ENCODE data around the gene PCGF2. TPM values are rescaled to one million over a fixed set of nuclear protein-coding genes. Genes with fewer than 3 reads are reported as not detected.
A peak's percentile ranks its signal among the peaks of the same experiment; 100 is the strongest.

The PCGF2 gene
- total RNA-seq, 1 donor from 2014 or later, result 79.4 TPM

DNA sequence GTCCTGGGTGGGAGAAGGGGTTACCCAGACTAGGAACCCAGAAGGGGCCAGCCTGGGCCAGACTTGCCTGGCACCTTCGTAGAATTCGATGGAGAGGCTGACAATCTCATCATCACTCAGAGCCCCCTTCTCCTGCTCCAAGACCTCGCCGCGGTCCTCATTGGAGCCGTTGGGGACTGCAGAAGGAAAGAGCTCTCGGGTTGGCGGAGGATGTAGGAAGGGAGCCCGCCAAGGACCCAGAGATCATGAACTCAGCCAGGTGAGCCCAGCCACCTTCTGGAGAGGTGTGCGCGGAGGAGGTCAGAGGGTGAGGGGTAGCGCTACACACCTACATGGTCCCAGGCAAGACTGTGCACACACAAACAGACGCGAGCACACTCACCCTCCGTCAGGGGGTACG is 9.4 kb downstream of the PCGF2 start:
- TF ChIP-seq, protein P1, sequence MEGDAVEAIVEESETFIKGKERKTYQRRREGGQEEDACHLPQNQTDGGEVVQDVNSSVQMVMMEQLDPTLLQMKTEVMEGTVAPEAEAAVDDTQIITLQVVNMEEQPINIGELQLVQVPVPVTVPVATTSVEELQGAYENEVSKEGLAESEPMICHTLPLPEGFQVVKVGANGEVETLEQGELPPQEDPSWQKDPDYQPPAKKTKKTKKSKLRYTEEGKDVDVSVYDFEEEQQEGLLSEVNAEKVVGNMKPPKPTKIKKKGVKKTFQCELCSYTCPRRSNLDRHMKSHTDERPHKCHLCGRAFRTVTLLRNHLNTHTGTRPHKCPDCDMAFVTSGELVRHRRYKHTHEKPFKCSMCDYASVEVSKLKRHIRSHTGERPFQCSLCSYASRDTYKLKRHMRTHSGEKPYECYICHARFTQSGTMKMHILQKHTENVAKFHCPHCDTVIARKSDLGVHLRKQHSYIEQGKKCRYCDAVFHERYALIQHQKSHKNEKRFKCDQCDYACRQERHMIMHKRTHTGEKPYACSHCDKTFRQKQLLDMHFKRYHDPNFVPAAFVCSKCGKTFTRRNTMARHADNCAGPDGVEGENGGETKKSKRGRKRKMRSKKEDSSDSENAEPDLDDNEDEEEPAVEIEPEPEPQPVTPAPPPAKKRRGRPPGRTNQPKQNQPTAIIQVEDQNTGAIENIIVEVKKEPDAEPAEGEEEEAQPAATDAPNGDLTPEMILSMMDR (IDR thresholded peaks at IDR 0.05; ENCODE audit: unreplicated experiment), result no peak
- H3K27ac Mint-ChIP-seq (ENCODE audit: unreplicated experiment), result no peak overlapping the region
- H3K4me3 Mint-ChIP-seq (ENCODE audit: unreplicated experiment), result no peak overlapping the region
- H3K27me3 Mint-ChIP-seq (ENCODE audit: unreplicated experiment), result peaks cover 5% of the 10 kb centered on the region
- no peak for DNase-seq (ENCODE audit: low spot score)
- H3K36me3 Mint-ChIP-seq (ENCODE audit: low read depth, unreplicated experiment), result peaks cover 15% of the 10 kb centered on the region
- no peaks in the 10 kb centered on the region for H3K9me3 Mint-ChIP-seq (ENCODE audit: unreplicated experiment)
- H3K4me1 Mint-ChIP-seq (ENCODE audit: unreplicated experiment), result peaks cover 23% of the 10 kb centered on the region

DNA sequence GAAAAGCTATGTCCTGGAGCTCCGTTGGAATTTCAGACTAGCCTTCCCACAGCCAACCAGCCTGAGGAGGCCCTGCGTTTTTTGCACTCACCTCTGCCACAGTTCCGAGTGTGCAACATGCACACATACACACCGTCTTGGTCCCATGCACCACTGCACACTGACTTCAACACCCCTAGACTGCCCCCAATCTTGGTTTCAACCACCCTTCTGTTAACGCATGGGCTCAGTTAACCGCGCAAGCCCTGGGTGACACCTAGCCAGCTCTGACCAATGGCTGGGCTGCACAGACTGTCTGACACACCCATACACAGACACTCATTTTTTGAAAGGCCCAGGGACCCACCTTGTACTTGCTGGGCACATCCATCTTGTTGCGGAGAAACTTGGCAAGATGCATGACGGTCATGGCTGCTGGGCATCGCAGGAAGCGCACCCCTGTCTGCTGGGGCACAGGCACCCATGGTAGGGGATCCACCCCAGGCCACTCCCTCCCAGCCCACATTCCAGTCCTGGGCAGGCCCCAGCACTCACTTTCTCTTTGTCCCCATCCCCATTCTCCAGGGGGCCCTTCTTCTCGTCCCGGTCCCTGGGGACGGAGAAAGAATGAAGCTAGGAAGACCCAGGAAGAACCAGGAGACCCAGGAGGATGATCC is 10.0 kb downstream of the PCGF2 start:
- peak overlapping the region; percentile 9 for H3K27ac Mint-ChIP-seq (ENCODE audit: unreplicated experiment)
- peaks cover 7% of the 10 kb centered on the region for H3K27me3 Mint-ChIP-seq (ENCODE audit: unreplicated experiment)
- no peaks in the 10 kb centered on the region for H3K9me3 Mint-ChIP-seq (ENCODE audit: unreplicated experiment)
- peaks cover 19% of the 10 kb centered on the region for H3K36me3 Mint-ChIP-seq (ENCODE audit: low read depth, unreplicated experiment)
- no peak for DNase-seq (ENCODE audit: low spot score)
- H3K4me3 Mint-ChIP-seq (ENCODE audit: unreplicated experiment), result peak overlapping the region; percentile 79
- peaks cover 23% of the 10 kb centered on the region for H3K4me1 Mint-ChIP-seq (ENCODE audit: unreplicated experiment)
- TF ChIP-seq, protein P1 (IDR thresholded peaks at IDR 0.05; ENCODE audit: unreplicated experiment), result no peak

DNA sequence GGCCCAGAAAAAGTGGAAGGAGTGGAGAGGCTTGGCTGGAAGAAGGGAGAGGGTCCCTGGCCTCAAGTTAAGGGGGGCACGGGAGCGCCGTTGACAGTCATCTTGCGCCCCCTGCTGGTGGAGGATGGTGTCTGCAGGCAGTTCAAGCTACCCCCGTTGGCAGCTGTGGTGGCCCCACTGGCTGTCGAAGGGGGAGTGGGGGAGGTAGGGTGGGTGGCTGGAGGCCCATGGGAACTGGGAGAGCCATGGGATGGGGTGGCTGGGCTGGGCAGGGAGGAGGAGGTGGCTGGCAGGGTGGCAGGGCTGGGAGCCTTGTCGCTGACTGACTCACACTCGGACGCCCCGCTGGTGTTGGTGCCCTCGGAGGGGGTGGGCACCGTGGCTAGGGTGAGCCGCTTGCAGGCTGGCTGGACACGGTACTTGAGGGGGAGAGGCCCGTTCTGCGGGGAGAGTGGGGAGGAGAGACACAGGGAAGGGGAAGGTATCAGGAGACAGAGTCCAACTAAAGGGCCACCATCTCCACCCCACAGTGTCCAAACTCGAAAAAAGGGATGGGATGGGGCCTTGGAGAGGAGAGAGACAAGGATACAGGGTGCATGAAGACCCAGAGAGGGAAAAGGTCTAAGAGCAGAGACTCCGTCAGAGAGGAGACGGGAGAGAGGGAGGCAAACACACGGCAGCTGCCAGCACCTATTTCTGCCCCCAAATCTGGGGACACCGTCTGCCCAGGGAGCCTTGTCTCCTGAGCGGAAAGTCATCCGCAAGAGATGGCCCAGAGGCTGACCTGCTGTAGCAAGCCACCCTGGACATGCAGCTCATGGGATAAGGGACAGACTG is 12.8 kb downstream of the PCGF2 start:
- no peak overlapping the region for H3K27ac Mint-ChIP-seq (ENCODE audit: unreplicated experiment)
- H3K36me3 Mint-ChIP-seq (ENCODE audit: low read depth, unreplicated experiment), result peaks cover 24% of the 10 kb centered on the region

DNA sequence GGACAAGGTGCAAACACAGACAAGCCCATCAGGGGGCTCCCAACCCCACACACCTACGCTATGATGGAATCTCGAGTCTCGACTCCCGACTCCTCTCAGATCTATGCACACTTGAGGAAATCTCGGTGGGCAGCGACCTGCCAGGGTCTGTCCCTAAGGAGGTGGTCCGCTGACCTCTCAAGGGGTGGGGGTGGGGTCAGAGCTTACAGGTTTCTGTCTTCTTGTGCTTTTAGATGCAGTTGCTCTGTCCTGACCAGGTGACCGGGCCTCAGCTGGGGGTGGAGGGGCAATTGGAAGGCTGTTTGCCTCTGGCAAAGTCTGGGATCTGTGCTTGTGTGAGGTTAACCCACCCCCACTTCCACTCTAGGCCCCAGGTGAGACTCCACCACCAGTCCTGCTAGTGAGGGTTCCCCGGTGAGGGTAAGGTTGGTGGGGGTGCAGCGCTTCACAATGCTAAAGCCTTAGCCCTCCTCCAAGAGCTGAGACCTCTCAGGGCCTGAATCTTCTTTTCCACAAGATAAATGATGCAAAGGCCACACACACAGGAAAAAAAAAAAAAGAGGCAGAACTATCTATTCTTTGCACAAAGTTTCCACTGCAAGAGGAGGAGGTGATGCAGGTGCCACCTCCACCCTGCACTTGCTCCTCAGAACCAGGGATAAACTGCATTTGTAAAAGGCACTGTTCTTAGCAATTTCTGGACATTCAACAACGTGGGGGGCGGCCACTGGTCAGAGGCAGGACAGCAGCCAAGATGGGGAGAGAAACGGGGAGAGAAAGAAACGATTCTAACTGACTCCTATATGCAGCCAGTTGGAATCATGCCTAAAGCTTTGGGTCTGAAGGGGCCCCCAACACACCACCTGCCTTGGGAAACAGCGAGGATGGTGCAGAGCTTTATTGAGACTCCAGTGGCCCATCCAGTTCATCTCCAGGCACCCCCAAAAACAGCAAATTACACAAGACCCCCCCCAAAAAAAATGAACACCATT is 13.9 kb downstream of the PCGF2 start:
- Mint-ChIP-seq H3K36me3 (ENCODE audit: low read depth, unreplicated experiment) (peaks cover 24% of the 10 kb centered on the region), H3K27ac (ENCODE audit: unreplicated experiment) (no peak overlapping the region), H3K4me1 (ENCODE audit: unreplicated experiment) (peaks cover 27% of the 10 kb centered on the region), H3K4me3 (ENCODE audit: unreplicated experiment) (peak overlapping the region; percentile 51), H3K9me3 (ENCODE audit: unreplicated experiment) (no peaks in the 10 kb centered on the region), H3K27me3 (ENCODE audit: unreplicated experiment) (peaks cover 16% of the 10 kb centered on the region)
- TF ChIP-seq, protein P1 (IDR thresholded peaks at IDR 0.05; ENCODE audit: unreplicated experiment), result no peak
- no peak for DNase-seq (ENCODE audit: low spot score)

More for the DNA sequence above, 12.8 kb downstream of the PCGF2 start:
- DNase-seq (ENCODE audit: low spot score), result peak; percentile 73
- TF ChIP-seq, protein P1 (IDR thresholded peaks at IDR 0.05; ENCODE audit: unreplicated experiment), result peak; percentile 98
- peak overlapping the region; percentile 51 for H3K4me3 Mint-ChIP-seq (ENCODE audit: unreplicated experiment)
- H3K9me3 Mint-ChIP-seq (ENCODE audit: unreplicated experiment), result no peaks in the 10 kb centered on the region
- peaks cover 16% of the 10 kb centered on the region for H3K27me3 Mint-ChIP-seq (ENCODE audit: unreplicated experiment)
- H3K4me1 Mint-ChIP-seq (ENCODE audit: unreplicated experiment), result peaks cover 25% of the 10 kb centered on the region

Measured in endothelial cell (in vitro differentiated cells).